Kidney epithelial cell (primary cell): ENCODE measurements around the gene ARGLU1. TPM values are rescaled to one million over a fixed set of nuclear protein-coding genes. Genes with fewer than 3 reads are reported as not detected.

ENCODE experiments used
- DNase-seq: peaks from one replicate; pipeline ENCODE4 v3.0.0-alpha.2; 2010; ENCODE audit warnings: low read depth
- H3K27me3 ChIP-seq: 2 replicates; pipeline ENCODE4 v1.6.0; 2011; ENCODE audit warnings: low read length; ENCODE audit not compliant: control insufficient read depth, insufficient read depth
- H3K36me3 ChIP-seq: 2 replicates; pipeline ENCODE4 v1.5.1; 2011; ENCODE audit warnings: low read length; ENCODE audit not compliant: control insufficient read depth, insufficient read depth
- H3K4me3 ChIP-seq: 2 replicates; pipeline ENCODE4 v1.5.1; 2011; ENCODE audit warnings: low read depth, mild to moderate bottlenecking, control low read depth, low read length
- total RNA-seq: library from RNA; depleted of rRNA; stranded (reverse); fragments of >200 nt; gene quantifications from 2 replicates; pipeline ENCODE4 v1.2.3, GENCODE V29; 2015
- TF ChIP-seq, protein P1 (sequence below): IDR thresholded peaks from 2 replicates; pipeline ENCODE4 v1.5.1; 2011; ENCODE audit warnings: mild to moderate bottlenecking, moderate library complexity, low read length, control low read depth, inconsistent platforms; ENCODE audit not compliant: insufficient read depth, poor library complexity, severe bottlenecking

ARGLU1 gene
- total RNA-seq, 1 donor from 2014 or later = 50.1 TPM

DNA sequence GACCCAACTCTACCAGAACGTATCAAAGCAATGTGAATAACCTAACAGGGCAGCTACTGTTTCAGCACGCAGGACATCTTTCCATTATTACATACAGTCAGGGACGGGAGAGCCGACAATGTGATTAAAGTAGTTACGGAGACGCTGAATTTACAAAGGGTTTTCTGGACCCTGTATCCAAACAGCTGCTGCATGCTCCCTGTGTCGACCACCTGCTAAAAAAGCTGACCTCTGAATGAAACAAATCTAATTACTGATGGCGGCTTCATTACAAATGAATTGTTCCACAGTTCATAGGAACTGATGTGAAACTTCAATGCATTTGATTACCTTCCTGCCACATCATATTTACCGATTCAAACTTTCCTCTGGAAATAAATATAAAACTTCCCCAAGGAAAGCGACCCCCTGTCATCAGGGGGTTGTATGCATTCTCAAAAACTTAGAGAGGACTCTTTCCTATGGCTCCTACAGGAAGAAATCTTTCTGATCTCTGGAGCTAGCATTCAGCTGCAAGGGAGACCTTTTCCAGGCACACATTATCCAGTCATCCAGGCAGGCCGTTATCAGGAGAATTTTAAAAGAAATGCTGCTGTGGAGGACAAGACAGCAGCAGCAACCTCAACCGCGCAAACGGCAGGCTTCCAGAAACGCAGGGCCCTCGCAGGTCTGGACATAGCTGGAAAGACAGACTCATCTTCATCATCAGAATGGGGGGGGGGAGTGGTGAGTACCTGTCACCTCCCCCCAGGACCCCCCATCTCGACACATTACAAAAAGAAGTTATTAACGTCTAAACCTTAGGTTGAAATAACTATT lies 35.6 kb downstream of the ARGLU1 start:
- peak overlapping the region; percentile 81 for H3K4me3 ChIP-seq
- no peak for DNase-seq
- no peaks in the 10 kb centered on the region for H3K36me3 ChIP-seq
- H3K27me3 ChIP-seq = no peaks in the 10 kb centered on the region
- TF ChIP-seq, protein P1, sequence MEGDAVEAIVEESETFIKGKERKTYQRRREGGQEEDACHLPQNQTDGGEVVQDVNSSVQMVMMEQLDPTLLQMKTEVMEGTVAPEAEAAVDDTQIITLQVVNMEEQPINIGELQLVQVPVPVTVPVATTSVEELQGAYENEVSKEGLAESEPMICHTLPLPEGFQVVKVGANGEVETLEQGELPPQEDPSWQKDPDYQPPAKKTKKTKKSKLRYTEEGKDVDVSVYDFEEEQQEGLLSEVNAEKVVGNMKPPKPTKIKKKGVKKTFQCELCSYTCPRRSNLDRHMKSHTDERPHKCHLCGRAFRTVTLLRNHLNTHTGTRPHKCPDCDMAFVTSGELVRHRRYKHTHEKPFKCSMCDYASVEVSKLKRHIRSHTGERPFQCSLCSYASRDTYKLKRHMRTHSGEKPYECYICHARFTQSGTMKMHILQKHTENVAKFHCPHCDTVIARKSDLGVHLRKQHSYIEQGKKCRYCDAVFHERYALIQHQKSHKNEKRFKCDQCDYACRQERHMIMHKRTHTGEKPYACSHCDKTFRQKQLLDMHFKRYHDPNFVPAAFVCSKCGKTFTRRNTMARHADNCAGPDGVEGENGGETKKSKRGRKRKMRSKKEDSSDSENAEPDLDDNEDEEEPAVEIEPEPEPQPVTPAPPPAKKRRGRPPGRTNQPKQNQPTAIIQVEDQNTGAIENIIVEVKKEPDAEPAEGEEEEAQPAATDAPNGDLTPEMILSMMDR = no peak

DNA sequence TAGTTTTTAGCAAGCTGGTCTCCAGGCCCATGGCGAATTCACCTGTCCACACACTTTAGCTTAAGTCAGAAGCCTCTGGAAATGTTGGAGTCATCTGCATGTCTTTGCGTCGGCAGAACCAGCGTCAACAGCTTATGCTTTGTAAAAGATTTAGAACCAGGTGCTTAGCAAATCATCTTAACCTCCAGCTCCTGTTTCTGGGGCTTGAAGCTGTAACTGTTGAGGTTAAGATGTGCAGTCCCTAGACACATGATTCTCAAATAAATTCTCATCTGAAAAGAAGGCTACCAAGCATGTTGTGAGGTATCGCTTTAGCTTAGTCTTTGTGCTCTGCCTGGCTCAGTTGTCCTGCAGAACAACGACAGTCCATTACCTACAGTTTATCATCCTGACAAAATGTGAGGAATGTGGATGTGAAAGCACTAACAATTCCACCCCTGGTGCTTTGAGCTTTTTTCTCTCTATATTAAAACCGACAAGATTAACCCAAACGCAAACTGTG lies 36.9 kb downstream of the ARGLU1 start:
- no peak for DNase-seq
- TF ChIP-seq, protein P1 = no peak
- Histone ChIP-seq H3K4me3 (peak overlapping the region; percentile 81), H3K36me3 (no peaks in the 10 kb centered on the region), H3K27me3 (no peaks in the 10 kb centered on the region)

DNA sequence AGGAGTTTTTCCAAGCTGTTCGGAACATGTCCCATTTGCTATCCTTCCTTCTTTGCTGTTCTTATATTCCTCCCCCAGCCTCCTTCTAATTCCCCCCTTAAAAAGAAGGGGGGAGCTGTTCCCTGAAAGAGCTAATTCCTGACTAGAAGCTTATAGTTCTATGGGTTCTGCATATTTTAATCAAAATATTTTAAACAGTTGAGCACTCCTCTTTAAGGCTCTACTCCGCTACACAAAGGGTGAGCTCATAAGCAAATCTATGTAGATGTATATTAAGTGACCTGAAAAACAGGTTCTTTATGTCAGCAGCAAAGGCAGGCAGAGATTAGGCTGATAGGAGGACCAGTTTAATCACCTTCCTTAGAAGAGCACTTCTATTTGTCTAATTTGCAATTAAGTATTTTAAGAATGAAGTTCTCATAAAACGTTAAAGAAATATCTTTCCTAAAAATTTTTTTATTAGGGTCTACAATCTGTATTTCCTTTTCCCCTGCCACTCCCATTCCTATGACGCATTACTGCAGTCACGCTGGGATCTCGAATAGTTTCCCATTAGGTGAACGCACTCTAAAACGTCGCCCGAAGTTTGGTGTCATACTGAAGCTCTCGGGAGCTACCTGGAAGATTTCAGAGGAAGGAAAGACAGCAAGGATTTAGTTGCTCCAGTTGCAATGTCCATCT lies 37.6 kb downstream of the ARGLU1 start:
- Histone ChIP-seq H3K4me3 (peak overlapping the region; percentile 81), H3K27me3 (no peaks in the 10 kb centered on the region), H3K36me3 (no peaks in the 10 kb centered on the region)
- DNase-seq = no peak
- TF ChIP-seq, protein P1 = no peak

DNA sequence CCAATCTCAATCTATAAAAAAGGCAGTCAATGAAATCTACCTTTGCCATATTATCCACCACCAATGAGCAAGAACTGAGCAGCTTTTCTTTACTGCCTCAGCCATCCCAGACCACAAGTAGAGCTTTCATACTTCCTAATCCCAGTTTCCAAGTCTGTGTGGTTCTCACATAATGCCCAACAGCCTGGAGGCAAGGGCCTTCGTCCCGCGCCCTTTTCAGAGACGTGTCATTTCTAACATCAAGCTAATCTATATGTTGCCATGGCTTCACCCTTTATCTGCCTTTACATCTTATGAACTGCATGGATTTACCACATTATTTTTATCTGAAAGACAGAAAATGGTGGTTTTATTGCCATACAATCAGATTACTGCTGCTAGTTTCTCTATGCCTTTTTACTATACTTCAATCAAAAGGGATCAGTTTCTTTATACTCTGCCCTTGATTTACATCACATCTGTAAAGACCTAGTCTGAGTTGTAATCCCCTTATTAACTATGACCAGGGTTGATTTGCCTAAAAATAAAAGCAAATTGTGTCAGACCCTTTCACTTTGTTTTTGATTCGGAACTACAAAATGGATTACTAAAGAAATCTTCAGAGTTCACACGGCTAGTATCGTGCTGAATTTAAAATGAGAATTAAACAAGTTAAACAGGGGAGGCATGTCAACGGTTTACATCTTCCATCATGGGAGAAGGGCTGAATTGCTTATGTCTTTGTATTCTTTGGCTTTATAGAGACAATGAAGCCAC lies 38.3 kb downstream of the ARGLU1 start:
- Histone ChIP-seq H3K27me3 (no peaks in the 10 kb centered on the region), H3K4me3 (no peak overlapping the region), H3K36me3 (no peaks in the 10 kb centered on the region)
- DNase-seq = no peak
- TF ChIP-seq, protein P1 = no peak

DNA sequence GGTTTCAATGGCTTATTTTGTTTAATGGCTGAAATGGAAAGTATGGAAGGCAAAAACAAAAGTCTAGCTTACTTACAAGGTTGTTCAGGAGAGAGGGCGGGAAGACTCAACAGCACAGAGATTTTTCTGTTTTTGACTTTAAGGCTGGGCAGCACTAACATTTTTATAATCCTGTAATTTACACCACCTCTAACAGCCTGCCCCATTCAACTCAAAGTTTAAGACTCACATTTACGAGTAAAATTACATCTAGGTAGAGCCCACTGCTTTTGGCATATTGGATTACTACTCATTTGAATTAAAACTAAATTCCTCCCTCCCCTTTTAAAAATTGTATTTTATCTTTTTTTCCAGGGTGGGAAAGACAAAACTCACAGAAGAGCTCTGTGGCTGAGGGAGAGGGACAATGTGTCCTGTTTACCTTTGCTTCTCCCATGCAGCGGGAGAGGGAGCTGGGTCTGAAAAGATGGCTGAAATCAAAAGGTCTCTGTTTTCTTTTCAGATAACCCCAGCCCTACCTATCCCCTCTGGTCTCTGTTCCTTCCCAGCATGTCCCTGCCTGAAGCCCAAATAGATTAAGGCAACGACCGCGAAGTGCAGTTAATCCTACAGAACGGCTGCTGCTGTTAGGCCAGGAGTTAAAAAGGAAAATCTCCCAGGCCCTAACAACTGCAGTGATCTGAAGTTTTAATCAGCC lies 39.1 kb downstream of the ARGLU1 start:
- no peaks in the 10 kb centered on the region for H3K27me3 ChIP-seq
- H3K36me3 ChIP-seq = no peaks in the 10 kb centered on the region
- no peak overlapping the region for H3K4me3 ChIP-seq
- TF ChIP-seq, protein P1 = no peak
- no peak for DNase-seq
